ENCODE results near the gene IBA57.

- TF ChIP-seq POLR2A (IDR thresholded peaks at IDR 0.05), result no peak
- TF ChIP-seq CTCF (IDR thresholded peaks at IDR 0.05 in 4 of 5, conservative IDR thresholded peaks at IDR 0.05 in 1 of 5), result no peak
Measured at GRCh38 chr1:228205526-228206436, 40.2 kb downstream of the IBA57 start.
